ENCODE data around the gene ARID3B. TPM values are rescaled to one million over a fixed set of nuclear protein-coding genes. Genes with fewer than 3 reads are reported as not detected.

Gene ARID3B
- total RNA-seq, 1 experiment from 2014 or later, result 8.1 TPM

DNA sequence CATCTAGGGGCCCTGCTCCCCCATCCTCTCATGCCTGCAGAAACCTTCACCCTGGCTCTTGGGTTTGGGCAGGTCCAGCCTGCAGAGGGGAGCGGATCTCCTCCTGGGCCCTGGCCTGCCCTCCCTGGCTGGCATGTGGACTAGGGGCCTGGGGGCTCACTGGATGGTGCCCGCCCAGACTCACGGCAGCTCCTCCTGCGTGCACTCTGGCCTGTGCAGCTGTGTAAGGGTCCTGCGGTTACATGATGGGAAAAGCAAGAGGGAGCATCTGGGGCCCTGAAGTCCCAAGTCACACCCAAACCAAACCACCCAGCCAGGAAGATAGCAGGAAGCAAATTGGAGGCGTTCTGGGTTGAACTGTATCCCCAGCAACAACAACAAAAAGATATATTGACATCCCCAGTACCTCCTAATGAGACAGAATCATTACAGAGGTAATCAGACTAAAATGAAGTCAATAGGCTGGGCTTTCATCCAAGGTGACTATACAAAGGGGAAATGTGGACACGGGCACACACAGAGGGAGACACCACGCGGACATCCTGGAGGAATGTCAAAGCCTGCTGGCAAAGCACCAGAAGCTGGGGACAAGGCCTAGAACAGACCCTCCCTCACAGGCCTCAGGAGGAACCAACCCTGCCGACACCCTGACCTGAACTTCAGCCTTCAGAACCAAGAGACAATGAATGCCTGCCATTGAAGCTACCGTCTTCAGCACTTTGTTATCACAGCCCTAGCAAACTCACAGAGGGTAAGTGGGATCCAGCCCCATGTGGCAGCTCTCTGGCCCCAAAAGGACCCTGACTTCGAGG is 64.2 kb downstream of the ARID3B start (continued):
- TF ChIP-seq SIN3A (IDR thresholded peaks at IDR 0.05; ENCODE audit: low read depth), result no peak
- no peak for TF ChIP-seq POLR2AphosphoS5 (IDR thresholded peaks at IDR 0.05; ENCODE audit: low read depth, low read length)

DNA sequence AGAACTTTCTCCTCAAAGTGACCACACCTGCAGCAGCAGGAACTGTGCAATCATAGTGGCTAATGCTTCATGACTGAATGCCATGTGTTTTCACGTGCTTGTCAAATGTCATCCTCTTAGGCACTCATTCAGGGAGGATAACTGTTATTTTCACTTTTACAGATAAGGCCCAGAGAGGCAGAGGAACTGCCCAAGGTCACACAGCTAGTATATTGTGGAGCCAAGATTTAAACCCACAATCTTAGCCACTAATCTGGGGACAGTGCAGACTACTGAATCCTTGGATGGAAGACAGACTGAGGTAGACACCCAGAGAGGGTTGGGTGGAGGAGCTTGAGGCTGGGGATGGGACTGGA is 64.8 kb downstream of the ARID3B start:
- Histone ChIP-seq H3K4me2 (ENCODE audit: low read length) (no peak overlapping the region), H3K27ac (ENCODE audit: low read depth, low read length) (no peak overlapping the region), H3K9me2 (ENCODE audit: insufficient read depth) (no peaks in the 10 kb centered on the region), H3K4me3 (replicated peaks in 1 of 2; ENCODE audit: low read depth in 1 of 2, low read length in 2 of 2) (no peak overlapping the region), H3K4me1 (ENCODE audit: control insufficient read depth in 1 of 2, insufficient read depth in 2 of 2, low read length in 2 of 2) (no peaks in the 10 kb centered on the region), H4K20me1 (ENCODE audit: insufficient read depth) (no peaks in the 10 kb centered on the region), H2AFZ (ENCODE audit: low read depth, low read length, poor library complexity, severe bottlenecking) (no peak overlapping the region), H3K9ac (ENCODE audit: low read length) (no peak overlapping the region), H3K9me3 (ENCODE audit: control insufficient read depth in 1 of 2, insufficient read depth in 1 of 2, low read depth in 1 of 2, low read length in 2 of 2) (no peaks in the 10 kb centered on the region), H3K36me3 (ENCODE audit: control insufficient read depth in 1 of 2, insufficient read depth in 2 of 2, low read length in 2 of 2) (no peaks in the 10 kb centered on the region), H3K27me3 (ENCODE audit: insufficient read depth, low read length) (peaks cover 5% of the 10 kb centered on the region; the same call in 1 of the 2 replicates), H3K79me2 (ENCODE audit: insufficient read depth, low read length) (no peaks in the 10 kb centered on the region)
- intact Hi-C loops (cut with micrococcal nuclease), result no loop called here
- ATAC-seq, result no peak
- TF ChIP-seq EZH2 (IDR thresholded peaks at IDR 0.05), result no peak
- no peak for DNase-seq (ENCODE audit: low read depth, low spot score)
- CTCF ChIA-PET, result no interaction called here
- RAD21 ChIA-PET (ENCODE audit: low non-redundant PET in 1 of 2, low total read pairs in 2 of 2, uncharacterized antibody in 2 of 2, unreplicated experiment in 2 of 2), result no interaction called here
- no TSS peak for BruUV-seq (replicated peaks)
- POLR2A ChIA-PET, result no interaction called here

DNA sequence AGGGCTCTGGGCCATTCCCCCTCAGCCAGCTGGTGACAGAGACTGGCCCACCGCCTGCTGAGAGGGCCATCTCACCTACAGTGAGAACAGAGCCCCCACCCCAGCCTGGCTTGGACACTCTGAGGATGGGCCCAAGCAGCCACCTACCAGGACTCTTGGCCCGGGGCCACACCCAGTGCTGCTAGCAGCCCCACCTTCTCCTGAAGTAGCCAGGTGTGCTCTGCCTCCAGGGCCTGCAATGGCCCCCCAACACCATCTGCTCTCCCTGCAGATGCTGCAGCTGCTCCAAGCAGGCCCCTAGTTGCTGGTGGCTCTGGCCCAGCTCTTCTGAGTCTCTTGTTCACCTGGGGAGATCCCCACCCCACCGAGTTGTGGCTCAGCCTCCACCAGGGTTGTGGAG is 67.8 kb downstream of the ARID3B start:
- Histone ChIP-seq H3K9ac (ENCODE audit: low read length) (no peak overlapping the region), H4K20me1 (ENCODE audit: insufficient read depth) (no peaks in the 10 kb centered on the region), H3K9me3 (ENCODE audit: control insufficient read depth in 1 of 2, insufficient read depth in 1 of 2, low read depth in 1 of 2, low read length in 2 of 2) (no peaks in the 10 kb centered on the region), H3K4me2 (ENCODE audit: low read length) (no peak overlapping the region), H2AFZ (ENCODE audit: low read depth, low read length, poor library complexity, severe bottlenecking) (no peak overlapping the region), H3K27me3 (ENCODE audit: insufficient read depth, low read length) (peaks cover 5% of the 10 kb centered on the region; the same call in 1 of the 2 replicates), H3K36me3 (ENCODE audit: control insufficient read depth in 1 of 2, insufficient read depth in 2 of 2, low read length in 2 of 2) (no peaks in the 10 kb centered on the region), H3K4me1 (ENCODE audit: control insufficient read depth in 1 of 2, insufficient read depth in 2 of 2, low read length in 2 of 2) (no peaks in the 10 kb centered on the region), H3K4me3 (replicated peaks in 1 of 2; ENCODE audit: low read depth in 1 of 2, low read length in 2 of 2) (no peak overlapping the region), H3K9me2 (ENCODE audit: insufficient read depth) (no peaks in the 10 kb centered on the region), H3K27ac (ENCODE audit: low read depth, low read length) (no peak overlapping the region), H3K79me2 (ENCODE audit: insufficient read depth, low read length) (no peaks in the 10 kb centered on the region)
- no TSS peak for BruUV-seq (replicated peaks)
- intact Hi-C loops (cut with micrococcal nuclease), result no loop called here
- POLR2A ChIA-PET, result no interaction called here
- no peak for TF ChIP-seq SRF (IDR thresholded peaks at IDR 0.05; ENCODE audit: low read depth)
- TF ChIP-seq, protein P1, sequence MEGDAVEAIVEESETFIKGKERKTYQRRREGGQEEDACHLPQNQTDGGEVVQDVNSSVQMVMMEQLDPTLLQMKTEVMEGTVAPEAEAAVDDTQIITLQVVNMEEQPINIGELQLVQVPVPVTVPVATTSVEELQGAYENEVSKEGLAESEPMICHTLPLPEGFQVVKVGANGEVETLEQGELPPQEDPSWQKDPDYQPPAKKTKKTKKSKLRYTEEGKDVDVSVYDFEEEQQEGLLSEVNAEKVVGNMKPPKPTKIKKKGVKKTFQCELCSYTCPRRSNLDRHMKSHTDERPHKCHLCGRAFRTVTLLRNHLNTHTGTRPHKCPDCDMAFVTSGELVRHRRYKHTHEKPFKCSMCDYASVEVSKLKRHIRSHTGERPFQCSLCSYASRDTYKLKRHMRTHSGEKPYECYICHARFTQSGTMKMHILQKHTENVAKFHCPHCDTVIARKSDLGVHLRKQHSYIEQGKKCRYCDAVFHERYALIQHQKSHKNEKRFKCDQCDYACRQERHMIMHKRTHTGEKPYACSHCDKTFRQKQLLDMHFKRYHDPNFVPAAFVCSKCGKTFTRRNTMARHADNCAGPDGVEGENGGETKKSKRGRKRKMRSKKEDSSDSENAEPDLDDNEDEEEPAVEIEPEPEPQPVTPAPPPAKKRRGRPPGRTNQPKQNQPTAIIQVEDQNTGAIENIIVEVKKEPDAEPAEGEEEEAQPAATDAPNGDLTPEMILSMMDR (IDR thresholded peaks at IDR 0.05 in 2 of 3, conservative IDR thresholded peaks at IDR 0.05 in 1 of 3; ENCODE audit: borderline replicate concordance in 1 of 3, insufficient read depth in 1 of 3, low read depth in 2 of 3, low read length in 2 of 3), result no peak
- no peak for TF ChIP-seq YY1 (IDR thresholded peaks at IDR 0.05; ENCODE audit: extremely low read depth, insufficient replicate concordance, low read depth, low read length)
- TF ChIP-seq ELF1 (IDR thresholded peaks at IDR 0.05; ENCODE audit: borderline replicate concordance, low read depth), result no peak
- TF ChIP-seq, protein P2, sequence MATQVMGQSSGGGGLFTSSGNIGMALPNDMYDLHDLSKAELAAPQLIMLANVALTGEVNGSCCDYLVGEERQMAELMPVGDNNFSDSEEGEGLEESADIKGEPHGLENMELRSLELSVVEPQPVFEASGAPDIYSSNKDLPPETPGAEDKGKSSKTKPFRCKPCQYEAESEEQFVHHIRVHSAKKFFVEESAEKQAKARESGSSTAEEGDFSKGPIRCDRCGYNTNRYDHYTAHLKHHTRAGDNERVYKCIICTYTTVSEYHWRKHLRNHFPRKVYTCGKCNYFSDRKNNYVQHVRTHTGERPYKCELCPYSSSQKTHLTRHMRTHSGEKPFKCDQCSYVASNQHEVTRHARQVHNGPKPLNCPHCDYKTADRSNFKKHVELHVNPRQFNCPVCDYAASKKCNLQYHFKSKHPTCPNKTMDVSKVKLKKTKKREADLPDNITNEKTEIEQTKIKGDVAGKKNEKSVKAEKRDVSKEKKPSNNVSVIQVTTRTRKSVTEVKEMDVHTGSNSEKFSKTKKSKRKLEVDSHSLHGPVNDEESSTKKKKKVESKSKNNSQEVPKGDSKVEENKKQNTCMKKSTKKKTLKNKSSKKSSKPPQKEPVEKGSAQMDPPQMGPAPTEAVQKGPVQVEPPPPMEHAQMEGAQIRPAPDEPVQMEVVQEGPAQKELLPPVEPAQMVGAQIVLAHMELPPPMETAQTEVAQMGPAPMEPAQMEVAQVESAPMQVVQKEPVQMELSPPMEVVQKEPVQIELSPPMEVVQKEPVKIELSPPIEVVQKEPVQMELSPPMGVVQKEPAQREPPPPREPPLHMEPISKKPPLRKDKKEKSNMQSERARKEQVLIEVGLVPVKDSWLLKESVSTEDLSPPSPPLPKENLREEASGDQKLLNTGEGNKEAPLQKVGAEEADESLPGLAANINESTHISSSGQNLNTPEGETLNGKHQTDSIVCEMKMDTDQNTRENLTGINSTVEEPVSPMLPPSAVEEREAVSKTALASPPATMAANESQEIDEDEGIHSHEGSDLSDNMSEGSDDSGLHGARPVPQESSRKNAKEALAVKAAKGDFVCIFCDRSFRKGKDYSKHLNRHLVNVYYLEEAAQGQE (IDR thresholded peaks at IDR 0.05; ENCODE audit: low read depth), result no peak
- TF ChIP-seq, protein P3, sequence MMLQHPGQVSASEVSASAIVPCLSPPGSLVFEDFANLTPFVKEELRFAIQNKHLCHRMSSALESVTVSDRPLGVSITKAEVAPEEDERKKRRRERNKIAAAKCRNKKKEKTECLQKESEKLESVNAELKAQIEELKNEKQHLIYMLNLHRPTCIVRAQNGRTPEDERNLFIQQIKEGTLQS (IDR thresholded peaks at IDR 0.05), result no peak
- TF ChIP-seq EGR1 (IDR thresholded peaks at IDR 0.05; ENCODE audit: low read depth), result no peak
- no peak for TF ChIP-seq EZH2phosphoT487 (IDR thresholded peaks at IDR 0.05; ENCODE audit: borderline replicate concordance)
- no peak for TF ChIP-seq CEBPB (IDR thresholded peaks at IDR 0.05; ENCODE audit: low read depth)
- TF ChIP-seq EZH2 (IDR thresholded peaks at IDR 0.05), result no peak
- no peak for TF ChIP-seq SIN3A (IDR thresholded peaks at IDR 0.05; ENCODE audit: low read depth)
- ATAC-seq (no peak), DNase-seq (ENCODE audit: low read depth, low spot score) (no peak)
- CTCF ChIA-PET, result no interaction called here
- RAD21 ChIA-PET (ENCODE audit: low non-redundant PET in 1 of 2, low total read pairs in 2 of 2, uncharacterized antibody in 2 of 2, unreplicated experiment in 2 of 2), result no interaction called here
